ENCODE measurements around the gene B3GALT5. TPM values are rescaled to one million over a fixed set of nuclear protein-coding genes. Genes with fewer than 3 reads are reported as not detected.

The B3GALT5 gene
- polyA plus RNA-seq, 3 donors, result not detected

GRCh38 chr21:39593522-39593921 lies 19.2 kb upstream of the B3GALT5 start:
- no peak for DNase-seq
- Mint-ChIP-seq H3K36me3 (no peaks in the 10 kb centered on the region), H3K4me1 (no peaks in the 10 kb centered on the region), H3K4me3 (no peak overlapping the region), H3K9me3 (peaks cover 2 to 5% (median 3%) of the 10 kb centered on the region in 7 donors), H3K27ac (no peak overlapping the region), H3K27me3 (ENCODE audit: low read depth in 3 of 3) (peaks cover 3 to 8% (median 5%) of the 10 kb centered on the region in 3 donors)
- H3K27me3 ChIP-seq (ENCODE audit: control insufficient read depth in 2 of 2, insufficient read depth in 2 of 2, low read length in 2 of 2), result no peaks in the 10 kb centered on the region
- no peaks in the 10 kb centered on the region for H3K4me1 ChIP-seq (ENCODE audit: control insufficient read depth in 1 of 2, insufficient read depth in 2 of 2, low read length in 2 of 2)
- no peaks in the 10 kb centered on the region for H3K79me2 ChIP-seq (ENCODE audit: insufficient read depth, low read length)
- H3K9ac ChIP-seq (ENCODE audit: insufficient read depth, low read length, poor library complexity, severe bottlenecking), result no peak overlapping the region
- intact Hi-C loops (cut with micrococcal nuclease), result no loop called here
- peaks cover 0 to 5% of the 10 kb centered on the region in 2 donors for H3K9me3 ChIP-seq (replicated peaks in 1 of 2; ENCODE audit: control insufficient read depth in 1 of 2, insufficient read depth in 1 of 2, low read length in 2 of 2)
- H2AFZ ChIP-seq (ENCODE audit: insufficient read depth, low read depth, low read length, poor library complexity, severe bottlenecking), result no peak overlapping the region
- H3K36me3 ChIP-seq (replicated peaks in 1 of 2; ENCODE audit: control insufficient read depth in 1 of 2, insufficient read depth in 2 of 2, low read length in 2 of 2), result no peaks in the 10 kb centered on the region
- H3K27ac ChIP-seq (ENCODE audit: low read depth in 1 of 2, low read length in 2 of 2), result no peak overlapping the region
- no peak for TF ChIP-seq CTCF (IDR thresholded peaks at IDR 0.05)
- no peaks in the 10 kb centered on the region for H4K20me1 ChIP-seq (ENCODE audit: insufficient read depth, low read length)
- no peak overlapping the region for H3K4me2 ChIP-seq (replicated peaks; ENCODE audit: extremely low read depth, low read length, poor library complexity, severe bottlenecking)
- H3K4me3 ChIP-seq (replicated peaks in 1 of 3; ENCODE audit: low read depth in 2 of 3, low read length in 3 of 3), result no peak overlapping the region

GRCh38 chr21:39595465-39595864 lies 17.3 kb upstream of the B3GALT5 start:
- H3K36me3 Mint-ChIP-seq, result no peaks in the 10 kb centered on the region
- no peak overlapping the region for H2AFZ ChIP-seq (ENCODE audit: insufficient read depth, low read depth, low read length, poor library complexity, severe bottlenecking)
- WGBS (ENCODE audit: insufficient coverage), result no CpG with 5 or more reads among the region's 3 CpGs
- peaks cover 0 to 2% (median 0%) of the 10 kb centered on the region in 7 donors for H3K9me3 Mint-ChIP-seq
- H3K79me2 ChIP-seq (ENCODE audit: insufficient read depth, low read length), result no peaks in the 10 kb centered on the region
- H3K27me3 Mint-ChIP-seq (ENCODE audit: low read depth in 3 of 3), result peaks cover 3 to 6% (median 5%) of the 10 kb centered on the region in 3 donors
- H3K4me3 ChIP-seq (replicated peaks in 1 of 3; ENCODE audit: low read depth in 2 of 3, low read length in 3 of 3), result no peak overlapping the region
- no peaks in the 10 kb centered on the region for H3K4me1 Mint-ChIP-seq
- no peak for TF ChIP-seq CTCF (IDR thresholded peaks at IDR 0.05)
- intact Hi-C loops (cut with micrococcal nuclease), result no loop called here
- no peaks in the 10 kb centered on the region for H4K20me1 ChIP-seq (ENCODE audit: insufficient read depth, low read length)
- H3K4me2 ChIP-seq (replicated peaks; ENCODE audit: extremely low read depth, low read length, poor library complexity, severe bottlenecking), result no peak overlapping the region
- no peak for DNase-seq
- H3K27ac Mint-ChIP-seq, result no peak overlapping the region
- H3K27me3 ChIP-seq (ENCODE audit: control insufficient read depth in 2 of 2, insufficient read depth in 2 of 2, low read length in 2 of 2), result no peaks in the 10 kb centered on the region
- no peaks in the 10 kb centered on the region for H3K4me1 ChIP-seq (ENCODE audit: control insufficient read depth in 1 of 2, insufficient read depth in 2 of 2, low read length in 2 of 2)
- no peak overlapping the region for H3K9ac ChIP-seq (ENCODE audit: insufficient read depth, low read length, poor library complexity, severe bottlenecking)
- H3K9me3 ChIP-seq (replicated peaks in 1 of 2; ENCODE audit: control insufficient read depth in 1 of 2, insufficient read depth in 1 of 2, low read length in 2 of 2), result no peaks in the 10 kb centered on the region
- no peak overlapping the region for H3K4me3 Mint-ChIP-seq
- H3K27ac ChIP-seq (ENCODE audit: low read depth in 1 of 2, low read length in 2 of 2), result no peak overlapping the region
- no peaks in the 10 kb centered on the region for H3K36me3 ChIP-seq (replicated peaks in 1 of 2; ENCODE audit: control insufficient read depth in 1 of 2, insufficient read depth in 2 of 2, low read length in 2 of 2)
